Right atrium auricular region (tissue), 2 donors: ENCODE data around the gene PAXX. TPM values are rescaled to one million over a fixed set of nuclear protein-coding genes. Genes with fewer than 3 reads are reported as not detected.

Experiments
- DNase-seq: peaks from one replicate; pipeline ENCODE4 v3.0.0-alpha.2; 2019; ENCODE audit warnings: low spot score
- H3K27ac ChIP-seq, 2 donors: fragments of 200-600 bp; sonication (generic); 1 replicate in 1 of 2; 2 replicates in 1 of 2; pipeline ENCODE4 v1.5.1; 2016 to 2019
- H3K27me3 ChIP-seq, 2 donors: fragments of 200-600 bp; sonication (generic); one replicate each; pipeline versions ENCODE4 v1.5.1 to v1.6.0; 2017 to 2019
- H3K36me3 ChIP-seq: fragments of 200-600 bp; sonication (generic); one replicate; pipeline ENCODE4 v1.5.1; 2016
- H3K4me1 ChIP-seq, 2 donors: fragments of 200-600 bp; sonication (generic); one replicate each; pipeline versions ENCODE4 v1.5.1 to v1.6.0; 2017 to 2019
- H3K4me3 ChIP-seq, 2 donors: fragments of 200-600 bp; sonication (generic); 1 replicate in 1 of 2; 2 replicates in 1 of 2; pipeline ENCODE4 v1.5.1; 2017 to 2019; ENCODE audit warnings: mild to moderate bottlenecking in 1 of 2, moderate library complexity in 1 of 2
- H3K9me3 ChIP-seq, 2 donors: fragments of 200-600 bp; sonication (generic); one replicate each; pipeline ENCODE4 v1.5.1; 2019
- CTCF ChIP-seq, 2 donors: fragments of 200-600 bp; sonication (generic); IDR thresholded peaks; one replicate each; pipeline ENCODE4 v1.5.1; 2019; ENCODE audit warnings: antibody characterized with exemption in 2 of 2
- total RNA-seq, 2 donors: library from RNA; depleted of rRNA; stranded (reverse); fragments of >200 nt; gene quantifications; one replicate each; pipeline ENCODE4 v1.1.0, GENCODE V29; 2016

Gene PAXX
- total RNA-seq, 2 donors from 2014 or later: 27.4 to 37.5 TPM

- Histone ChIP-seq H3K27me3 (no peaks in the 10 kb centered on the region), H3K27ac (no peak overlapping the region), H3K4me3 (no peak overlapping the region), H3K36me3 (peaks cover 13% of the 10 kb centered on the region), H3K9me3 (no peaks in the 10 kb centered on the region), H3K4me1 (peaks cover 0 to 3% of the 10 kb centered on the region in 2 donors)
- TF ChIP-seq CTCF (IDR thresholded peaks at IDR 0.05): no peak
- DNase-seq: no peak
Observed at GRCh38 chr9:137021568-137021978, 29.4 kb downstream of the PAXX start.

DNA sequence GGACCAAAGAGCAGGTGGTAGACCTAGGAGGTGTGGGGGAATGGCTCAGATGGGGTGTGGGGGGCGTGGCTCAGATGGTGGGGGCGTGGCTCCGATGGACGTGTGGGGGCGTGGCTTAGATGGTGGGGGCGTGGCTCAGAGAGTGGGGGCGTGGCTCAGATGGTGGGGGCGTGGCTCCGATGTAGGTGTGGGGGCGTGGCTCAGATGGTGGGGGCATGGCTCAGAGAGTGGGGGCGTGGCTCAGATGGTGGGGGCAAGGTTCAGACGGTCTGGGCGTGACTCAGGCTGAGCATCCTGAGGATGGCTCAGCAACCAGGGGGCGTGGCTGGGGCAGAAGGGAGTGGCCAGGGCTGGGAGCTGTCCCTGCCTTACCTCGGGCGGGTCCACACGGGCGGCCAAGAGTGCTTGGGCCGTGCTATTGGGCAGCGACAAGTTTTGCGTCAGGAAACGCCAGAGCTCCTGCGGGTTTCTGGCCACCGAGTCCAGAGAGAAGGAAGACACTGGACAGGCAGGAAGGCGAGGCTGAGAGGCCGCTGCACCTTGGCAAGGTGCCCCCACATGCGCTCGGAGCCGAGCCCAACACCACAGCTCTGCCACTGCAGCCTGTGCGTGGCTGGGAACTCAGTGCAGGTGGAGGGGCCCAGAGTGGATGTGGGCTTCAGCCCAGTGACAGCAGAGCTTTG is 29.9 kb downstream of the PAXX start:
- Histone ChIP-seq H3K36me3 (peaks cover 8% of the 10 kb centered on the region), H3K4me3 (no peak overlapping the region), H3K27ac (no peak overlapping the region), H3K9me3 (no peaks in the 10 kb centered on the region), H3K27me3 (no peaks in the 10 kb centered on the region), H3K4me1 (peaks cover 0 to 9% of the 10 kb centered on the region in 2 donors)
- no peak for DNase-seq
- TF ChIP-seq CTCF (IDR thresholded peaks at IDR 0.05): no peak

GRCh38 chr9:137022662-137023008 is 30.4 kb downstream of the PAXX start:
- H3K9me3 ChIP-seq: no peaks in the 10 kb centered on the region
- no peak overlapping the region for H3K27ac ChIP-seq
- DNase-seq: no peak
- H3K4me1 ChIP-seq: peaks cover 0 to 14% of the 10 kb centered on the region in 2 donors
- H3K27me3 ChIP-seq: no peaks in the 10 kb centered on the region
- no peak for TF ChIP-seq CTCF (IDR thresholded peaks at IDR 0.05)
- peaks cover 3% of the 10 kb centered on the region for H3K36me3 ChIP-seq
- H3K4me3 ChIP-seq: no peak overlapping the region

- Histone ChIP-seq H3K4me3 (no peak overlapping the region), H3K27me3 (no peaks in the 10 kb centered on the region), H3K36me3 (no peaks in the 10 kb centered on the region), H3K27ac (no peak overlapping the region), H3K9me3 (no peaks in the 10 kb centered on the region), H3K4me1 (peaks cover 0 to 14% of the 10 kb centered on the region in 2 donors)
- TF ChIP-seq CTCF (IDR thresholded peaks at IDR 0.05): no peak
- DNase-seq: no peak
Observed at GRCh38 chr9:137023157-137023556, 30.9 kb downstream of the PAXX start.

GRCh38 chr9:137023583-137023991 is 31.4 kb downstream of the PAXX start:
- H3K27me3 ChIP-seq: no peaks in the 10 kb centered on the region
- DNase-seq: no peak
- peaks cover 0 to 18% of the 10 kb centered on the region in 2 donors for H3K4me1 ChIP-seq
- H3K36me3 ChIP-seq: no peaks in the 10 kb centered on the region
- TF ChIP-seq CTCF (IDR thresholded peaks at IDR 0.05): no peak
- H3K27ac ChIP-seq: no peak overlapping the region
- H3K9me3 ChIP-seq: no peaks in the 10 kb centered on the region
- no peak overlapping the region for H3K4me3 ChIP-seq

GRCh38 chr9:137025517-137025966 is 33.3 kb downstream of the PAXX start:
- H3K4me3 ChIP-seq: no peak overlapping the region
- H3K4me1 ChIP-seq: peaks cover 0 to 27% of the 10 kb centered on the region in 2 donors
- H3K27me3 ChIP-seq: no peaks in the 10 kb centered on the region
- DNase-seq: no peak
- H3K9me3 ChIP-seq: no peaks in the 10 kb centered on the region
- no peak overlapping the region for H3K27ac ChIP-seq
- TF ChIP-seq CTCF (IDR thresholded peaks at IDR 0.05): no peak
- no peaks in the 10 kb centered on the region for H3K36me3 ChIP-seq
